ENCODE results near the gene MRM2. TPM values are rescaled to one million over a fixed set of nuclear protein-coding genes. Genes with fewer than 3 reads are reported as not detected.

The MRM2 gene
- total and polyA plus RNA-seq, 8 donors: 9.9 to 22.3 (median 17.9) TPM

- H3K27ac ChIP-seq: peak overlapping the region in 1 of 5 donors; percentile 69
- no peaks in the 10 kb centered on the region for H3K27me3 ChIP-seq
- no peak for DNase-seq
- intact Hi-C loops (cut with DNase I; ENCODE audit: low total_unique reads): no loop called here
- H3K36me3 ChIP-seq: peaks cover 3 to 55% (median 52%) of the 10 kb centered on the region in 4 donors
- peaks cover 0 to 32% (median 9%) of the 10 kb centered on the region in 4 donors for H3K4me1 ChIP-seq
- H3K9me3 ChIP-seq: no peaks in the 10 kb centered on the region
- no peak overlapping the region for H3K4me3 ChIP-seq
- TF ChIP-seq POLR2AphosphoS5 (IDR thresholded peaks at IDR 0.05) (no peak), POLR2A (IDR thresholded peaks at IDR 0.05) (no peak), EP300 (IDR thresholded peaks at IDR 0.05) (no peak)
- TF ChIP-seq, protein P1, sequence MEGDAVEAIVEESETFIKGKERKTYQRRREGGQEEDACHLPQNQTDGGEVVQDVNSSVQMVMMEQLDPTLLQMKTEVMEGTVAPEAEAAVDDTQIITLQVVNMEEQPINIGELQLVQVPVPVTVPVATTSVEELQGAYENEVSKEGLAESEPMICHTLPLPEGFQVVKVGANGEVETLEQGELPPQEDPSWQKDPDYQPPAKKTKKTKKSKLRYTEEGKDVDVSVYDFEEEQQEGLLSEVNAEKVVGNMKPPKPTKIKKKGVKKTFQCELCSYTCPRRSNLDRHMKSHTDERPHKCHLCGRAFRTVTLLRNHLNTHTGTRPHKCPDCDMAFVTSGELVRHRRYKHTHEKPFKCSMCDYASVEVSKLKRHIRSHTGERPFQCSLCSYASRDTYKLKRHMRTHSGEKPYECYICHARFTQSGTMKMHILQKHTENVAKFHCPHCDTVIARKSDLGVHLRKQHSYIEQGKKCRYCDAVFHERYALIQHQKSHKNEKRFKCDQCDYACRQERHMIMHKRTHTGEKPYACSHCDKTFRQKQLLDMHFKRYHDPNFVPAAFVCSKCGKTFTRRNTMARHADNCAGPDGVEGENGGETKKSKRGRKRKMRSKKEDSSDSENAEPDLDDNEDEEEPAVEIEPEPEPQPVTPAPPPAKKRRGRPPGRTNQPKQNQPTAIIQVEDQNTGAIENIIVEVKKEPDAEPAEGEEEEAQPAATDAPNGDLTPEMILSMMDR (IDR thresholded peaks at IDR 0.05): no peak
- 92 to 97% (median 94%) methylated on average over 11 of the region's 11 CpGs for WGBS, 5 donors
These were observed 37.6 kb downstream of the MRM2 start for GRCh38 chr7:2204446-2204845.

DNA sequence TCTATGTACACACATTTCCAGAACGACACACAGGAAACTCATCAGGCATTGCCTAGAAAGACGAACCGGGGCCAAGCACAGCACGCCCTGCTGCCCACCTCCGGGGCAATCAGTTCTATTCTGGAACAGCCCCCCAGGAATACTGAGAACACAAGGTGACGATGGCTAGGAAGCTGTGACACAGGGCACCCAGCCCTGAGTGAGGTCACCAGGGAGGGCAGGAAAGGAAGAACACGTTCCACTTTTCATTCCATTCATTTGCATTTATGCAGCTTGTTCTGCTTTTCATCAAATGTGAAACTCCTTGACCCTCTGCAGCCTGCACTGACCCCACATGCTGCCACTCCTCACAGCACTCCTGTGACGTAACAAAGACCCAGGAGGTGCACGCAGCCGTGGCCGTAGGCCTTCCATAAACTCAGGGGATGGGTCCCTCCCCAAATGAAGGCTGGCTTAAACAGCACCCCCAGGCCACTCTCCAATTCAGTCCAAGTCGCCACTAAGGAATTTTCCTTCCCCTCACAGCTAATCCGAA, 38.2 kb downstream of the MRM2 start:
- H3K36me3 ChIP-seq: peaks cover 8 to 57% (median 53%) of the 10 kb centered on the region in 4 donors
- DNase-seq: peak in 1 of 2 donors; percentile 41
- H3K4me3 ChIP-seq: no peak overlapping the region
- peak in 1 of 3 donors; percentile 54 for TF ChIP-seq POLR2AphosphoS5 (IDR thresholded peaks at IDR 0.05)
- TF ChIP-seq, protein P1 (IDR thresholded peaks at IDR 0.05): no peak
- intact Hi-C loops (cut with DNase I; ENCODE audit: low total_unique reads): no loop called here
- H3K4me1 ChIP-seq: peaks cover 0 to 29% (median 8%) of the 10 kb centered on the region in 4 donors
- 79 to 88% (median 81%) methylated on average over 13 of the region's 13 CpGs for WGBS, 5 donors
- peak overlapping the region in 1 of 5 donors; percentile 69 for H3K27ac ChIP-seq
- no peaks in the 10 kb centered on the region for H3K9me3 ChIP-seq
- H3K27me3 ChIP-seq: no peaks in the 10 kb centered on the region

DNA sequence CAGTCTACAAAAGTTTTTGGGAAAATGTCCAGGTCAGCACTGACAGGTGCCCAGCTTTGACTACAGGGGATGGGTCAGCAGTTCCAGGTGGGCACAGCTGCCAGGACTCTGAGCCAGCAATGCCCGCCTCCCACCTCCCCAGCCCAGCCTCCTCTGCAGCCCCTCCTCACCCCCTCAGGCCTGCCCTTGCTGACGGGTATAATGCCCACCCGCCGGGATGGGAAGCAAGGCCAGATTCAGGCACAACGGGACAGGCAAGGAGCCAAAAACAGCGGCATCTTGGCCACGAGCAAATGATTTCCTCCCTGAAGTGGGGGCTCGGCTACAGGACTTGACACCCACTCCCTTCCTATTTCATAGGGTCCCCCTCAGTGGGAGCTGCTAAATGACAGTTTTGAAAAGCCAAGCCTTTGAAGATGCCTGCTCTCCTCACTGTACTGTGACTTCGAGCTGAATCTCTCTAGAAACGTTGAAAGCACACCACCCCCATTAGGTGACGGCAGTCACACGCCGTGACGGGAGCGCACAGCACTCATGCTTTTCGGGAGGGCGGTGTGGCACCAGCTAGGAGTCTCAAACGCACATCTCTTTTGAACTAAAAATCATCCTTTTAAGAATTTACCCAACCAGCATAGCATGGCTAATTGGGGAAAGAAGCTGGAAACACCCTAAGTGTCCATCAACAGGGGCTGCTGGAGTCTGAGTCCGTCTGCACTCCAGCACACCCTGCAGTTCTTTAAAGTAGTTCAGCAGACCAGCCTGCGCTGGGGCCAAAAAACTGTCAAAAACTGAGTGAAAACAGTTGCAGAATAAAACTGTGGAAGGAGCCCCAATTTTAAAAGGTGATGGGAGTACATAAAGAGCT, 38.9 kb downstream of the MRM2 start:
- intact Hi-C loops (cut with DNase I; ENCODE audit: low total_unique reads): no loop called here
- Histone ChIP-seq H3K27me3 (no peaks in the 10 kb centered on the region), H3K36me3 (peaks cover 8 to 56% (median 50%) of the 10 kb centered on the region in 4 donors), H3K4me3 (no peak overlapping the region), H3K27ac (peak overlapping the region in 1 of 5 donors; percentile 69), H3K4me1 (peaks cover 0 to 29% (median 8%) of the 10 kb centered on the region in 4 donors), H3K9me3 (no peaks in the 10 kb centered on the region)
- DNase-seq: peak in 1 of 2 donors; percentile 74
- TF ChIP-seq EP300 (IDR thresholded peaks at IDR 0.05): no peak
- no peak for TF ChIP-seq POLR2A (IDR thresholded peaks at IDR 0.05)
- TF ChIP-seq POLR2AphosphoS5 (IDR thresholded peaks at IDR 0.05): no peak
- TF ChIP-seq, protein P1 (IDR thresholded peaks at IDR 0.05): no peak
- WGBS, 5 donors: 79 to 88% (median 87%) methylated on average over 17 to 20 of the region's 20 CpGs

DNA sequence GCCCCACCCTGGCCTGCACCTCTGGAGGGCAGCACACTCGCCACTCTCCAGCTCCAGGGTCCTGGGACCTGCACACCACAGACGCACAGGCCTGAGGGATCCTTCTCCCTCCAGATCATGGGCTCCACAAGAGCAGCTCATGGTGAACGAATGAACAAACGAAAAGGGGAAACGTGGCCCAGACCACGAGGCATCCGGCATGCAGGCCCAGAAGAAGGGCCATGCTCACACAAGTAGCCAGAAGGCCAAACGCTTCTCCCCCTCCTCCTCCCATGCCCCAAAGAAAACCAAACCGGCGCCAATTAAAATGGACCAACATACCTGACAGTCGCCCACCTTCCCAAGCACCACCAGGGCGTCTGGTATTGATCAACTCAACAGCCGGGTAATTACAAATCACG, 39.6 kb downstream of the MRM2 start:
- DNase-seq: no peak
- H3K9me3 ChIP-seq: no peaks in the 10 kb centered on the region
- no peaks in the 10 kb centered on the region for H3K27me3 ChIP-seq
- H3K4me1 ChIP-seq: peaks cover 0 to 29% (median 8%) of the 10 kb centered on the region in 4 donors
- 87 to 94% (median 93%) methylated on average over 14 of the region's 14 CpGs for whole genome bisulfite sequencing, 5 donors
- H3K36me3 ChIP-seq: peaks cover 8 to 48% (median 44%) of the 10 kb centered on the region in 4 donors
- no peak overlapping the region for H3K27ac ChIP-seq
- intact Hi-C loops (cut with DNase I; ENCODE audit: low total_unique reads): no loop called here
- H3K4me3 ChIP-seq: no peak overlapping the region
- TF ChIP-seq POLR2AphosphoS5 (IDR thresholded peaks at IDR 0.05): no peak
- TF ChIP-seq, protein P1 (IDR thresholded peaks at IDR 0.05): no peak
- no peak for TF ChIP-seq POLR2A (IDR thresholded peaks at IDR 0.05)
- no peak for TF ChIP-seq EP300 (IDR thresholded peaks at IDR 0.05)

Measured in stomach (tissue), 9 donors.